RPMI7951 (cell line): ENCODE data around the gene FXYD6. TPM values are rescaled to one million over a fixed set of nuclear protein-coding genes. Genes with fewer than 3 reads are reported as not detected.

Source experiments
- DNase-seq: peaks from one replicate; pipeline ENCODE4 v3.0.0-alpha.2; 2012; ENCODE audit warnings: low read depth
- total RNA-seq: library from RNA; depleted of rRNA; stranded (reverse); fragments of >200 nt; shearing (Covaris generic); gene quantifications from 2 replicates; pipeline ENCODE4 v1.2.3, GENCODE V29; 2014

The FXYD6 gene
- total RNA-seq, 1 experiment from 2014 or later, result 0.24 TPM

GRCh38 chr11:117887431-117888138, 11.1 kb upstream of the FXYD6 start:
- no peak for DNase-seq

- DNase-seq, result no peak
These were observed 9.3 kb upstream of the FXYD6 start for GRCh38 chr11:117885777-117886176.

GRCh38 chr11:117884994-117885393, 8.5 kb upstream of the FXYD6 start:
- DNase-seq, result no peak

GRCh38 chr11:117883063-117883462, 6.6 kb upstream of the FXYD6 start:
- DNase-seq, result no peak

- DNase-seq, result no peak
These were observed 6.0 kb upstream of the FXYD6 start for GRCh38 chr11:117882311-117882905.

- DNase-seq, result no peak
These were observed 4.8 kb upstream of the FXYD6 start for GRCh38 chr11:117881217-117881616.

- DNase-seq, result no peak
These were observed 3.3 kb upstream of the FXYD6 start for GRCh38 chr11:117879516-117880480.

- DNase-seq, result no peak
These were observed 2.5 kb upstream of the FXYD6 start for GRCh38 chr11:117878939-117879475.

- no peak for DNase-seq
These were observed 2.0 kb upstream of the FXYD6 start for GRCh38 chr11:117878314-117878938.

- DNase-seq, result no peak
These were observed 794 bp upstream of the FXYD6 start for GRCh38 chr11:117877120-117877784.

GRCh38 chr11:117876059-117876340, 458 bp downstream of the FXYD6 start:
- no peak for DNase-seq

GRCh38 chr11:117875382-117876058, 938 bp downstream of the FXYD6 start:
- DNase-seq, result no peak

GRCh38 chr11:117874910-117875381, 1.5 kb downstream of the FXYD6 start:
- DNase-seq, result no peak

- DNase-seq, result no peak
These were observed 2.1 kb downstream of the FXYD6 start for GRCh38 chr11:117874253-117874909.

- no peak for DNase-seq
These were observed 2.7 kb downstream of the FXYD6 start for GRCh38 chr11:117873828-117874125.

GRCh38 chr11:117872975-117873827, 3.3 kb downstream of the FXYD6 start:
- DNase-seq, result no peak

GRCh38 chr11:117872420-117872961, 4.0 kb downstream of the FXYD6 start:
- DNase-seq, result no peak

GRCh38 chr11:117871784-117872183, 4.7 kb downstream of the FXYD6 start:
- no peak for DNase-seq

GRCh38 chr11:117871160-117871559, 5.3 kb downstream of the FXYD6 start:
- DNase-seq, result no peak
